Right lung (tissue), 10 donors: ENCODE results near the gene SRD5A2. TPM values are rescaled to one million over a fixed set of nuclear protein-coding genes. Genes with fewer than 3 reads are reported as not detected.

ENCODE experiments used
- DNase-seq, 2 donors: peaks; one replicate each; pipeline ENCODE4 v3.0.0-alpha.2; 2013
- long read RNA-seq, 8 donors: transcript quantifications; one replicate each; lab custom pipeline, GENCODE V29; 2026
- polyA plus RNA-seq, 5 donors: library from polyadenylated mRNA; unstranded; fragments of 120-200 nt; gene quantifications; one replicate each; pipeline versions ENCODE4 v1.2.1 to v1.2.3, GENCODE V29; 2013; ENCODE audit warnings: inconsistent platforms in 1 of 5, low replicate concordance in 1 of 5; ENCODE audit not compliant: insufficient read length in 5 of 5, insufficient read depth in 1 of 5

SRD5A2 gene, protein sequence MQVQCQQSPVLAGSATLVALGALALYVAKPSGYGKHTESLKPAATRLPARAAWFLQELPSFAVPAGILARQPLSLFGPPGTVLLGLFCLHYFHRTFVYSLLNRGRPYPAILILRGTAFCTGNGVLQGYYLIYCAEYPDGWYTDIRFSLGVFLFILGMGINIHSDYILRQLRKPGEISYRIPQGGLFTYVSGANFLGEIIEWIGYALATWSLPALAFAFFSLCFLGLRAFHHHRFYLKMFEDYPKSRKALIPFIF
- under 1 TPM; 0.05 to 0.82 (median 0.49) TPM for polyA plus RNA-seq
- long read RNA-seq, donor 1 = 0 reads
- long read RNA-seq, donor 2 = 0 reads
- long read RNA-seq, donor 3 = 0 reads
- long read RNA-seq, donor 4 = 0 reads
- long read RNA-seq, donor 5 = 0 reads
- long read RNA-seq, donor 6 = 0 reads
- long read RNA-seq, donor 7 = 0 reads
- long read RNA-seq, donor 8 = 0 reads

DNA sequence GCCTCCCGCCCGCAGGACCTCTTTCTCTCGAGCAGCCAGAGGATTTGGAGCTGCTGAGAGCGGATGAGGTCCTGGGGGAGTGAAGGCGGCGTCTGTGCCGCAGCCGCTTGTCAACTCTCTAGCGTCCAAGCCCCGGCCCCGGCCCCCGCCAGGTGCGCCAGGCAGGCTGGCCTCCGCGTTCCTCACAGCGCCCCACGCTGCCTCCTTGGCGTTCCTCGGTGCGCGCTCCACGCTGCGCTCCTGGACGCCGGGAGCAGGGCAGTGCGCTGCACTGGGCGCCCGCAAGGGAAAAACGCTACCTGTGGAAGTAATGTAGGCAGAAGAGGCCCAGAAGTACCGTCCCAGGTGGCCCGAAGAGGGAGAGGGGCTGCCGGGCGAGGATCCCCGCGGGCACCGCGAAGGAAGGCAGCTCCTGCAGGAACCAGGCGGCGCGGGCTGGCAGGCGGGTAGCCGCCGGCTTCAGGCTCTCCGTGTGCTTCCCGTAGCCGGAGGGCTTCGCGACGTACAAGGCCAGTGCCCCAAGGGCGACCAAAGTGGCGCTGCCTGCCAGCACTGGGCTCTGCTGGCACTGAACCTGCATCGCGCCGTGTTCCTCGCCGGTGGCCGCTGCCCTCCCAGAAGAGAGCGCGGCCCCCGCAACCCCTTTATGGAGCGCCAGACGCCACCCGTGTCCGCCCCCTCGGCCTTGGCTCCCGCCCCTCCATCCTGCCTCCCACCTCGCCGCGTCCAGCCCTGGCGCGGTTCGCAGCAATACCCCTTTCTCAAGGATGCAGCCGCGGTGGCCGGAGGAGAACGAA is at the start of gene SRD5A2:
TSS of gene SRD5A2 (minus strand) at position 618 of the 797 bp plus-strand sequence. CDS start at position 580, 38 bp downstream.
- no peak for DNase-seq

DNA sequence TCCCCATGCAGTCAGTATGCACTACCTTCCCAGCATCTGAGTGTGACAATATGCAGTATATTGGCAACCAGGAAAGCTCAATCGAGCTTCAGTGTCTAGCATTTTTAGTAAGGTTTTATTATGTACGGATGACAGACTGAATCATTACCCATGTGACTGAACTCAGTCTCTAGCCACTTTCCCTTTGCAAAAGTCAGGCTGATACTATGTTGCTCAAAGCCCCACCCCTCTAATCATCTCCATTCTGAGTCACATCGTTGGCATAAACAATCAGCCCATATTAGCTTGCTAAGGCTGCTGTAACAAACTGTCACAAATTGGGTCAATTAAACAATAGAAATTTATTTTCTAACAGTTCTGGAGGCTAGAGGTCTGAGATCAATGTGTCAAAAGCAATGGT is 25.8 kb upstream of the SRD5A2 start:
- DNase-seq = no peak

DNA sequence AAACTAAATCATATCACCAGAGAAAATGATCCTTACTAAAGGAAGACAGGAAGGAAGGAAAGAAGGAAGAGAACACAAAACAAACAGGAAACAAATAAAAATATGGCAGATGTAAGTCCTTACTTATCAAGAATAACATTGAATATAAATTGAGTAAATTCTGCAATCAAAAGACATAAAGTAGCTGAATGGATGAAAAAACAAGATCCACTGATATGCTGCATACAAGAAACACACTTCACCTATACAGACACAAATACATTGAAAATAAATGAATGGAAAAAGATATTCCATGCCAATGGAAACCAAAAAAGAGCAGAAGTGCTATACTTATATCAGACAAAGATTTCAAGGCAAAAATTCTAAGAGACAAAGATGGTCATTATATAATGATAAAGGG is 18.0 kb upstream of the SRD5A2 start:
- DNase-seq = no peak

DNA sequence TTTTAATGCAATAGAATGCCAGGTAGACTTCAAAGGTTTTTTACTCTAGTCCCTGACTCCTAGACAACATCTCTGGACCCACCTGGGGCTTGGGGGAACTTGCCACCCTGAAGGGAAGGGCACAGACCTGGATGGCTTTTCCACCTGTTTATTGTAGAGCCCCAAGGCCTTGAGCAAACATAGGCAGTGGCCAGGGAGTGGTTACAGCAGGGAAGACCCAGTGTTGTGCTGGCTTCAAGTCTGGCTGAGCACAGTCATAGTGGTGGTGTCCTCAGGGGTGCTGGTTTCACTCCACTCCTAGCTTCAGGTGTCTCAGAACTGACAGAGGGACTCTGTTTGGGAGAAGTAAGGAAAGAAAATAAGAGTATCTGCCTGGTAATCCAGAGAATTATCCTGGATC is 5.5 kb upstream of the SRD5A2 start:
- no peak for DNase-seq

DNA sequence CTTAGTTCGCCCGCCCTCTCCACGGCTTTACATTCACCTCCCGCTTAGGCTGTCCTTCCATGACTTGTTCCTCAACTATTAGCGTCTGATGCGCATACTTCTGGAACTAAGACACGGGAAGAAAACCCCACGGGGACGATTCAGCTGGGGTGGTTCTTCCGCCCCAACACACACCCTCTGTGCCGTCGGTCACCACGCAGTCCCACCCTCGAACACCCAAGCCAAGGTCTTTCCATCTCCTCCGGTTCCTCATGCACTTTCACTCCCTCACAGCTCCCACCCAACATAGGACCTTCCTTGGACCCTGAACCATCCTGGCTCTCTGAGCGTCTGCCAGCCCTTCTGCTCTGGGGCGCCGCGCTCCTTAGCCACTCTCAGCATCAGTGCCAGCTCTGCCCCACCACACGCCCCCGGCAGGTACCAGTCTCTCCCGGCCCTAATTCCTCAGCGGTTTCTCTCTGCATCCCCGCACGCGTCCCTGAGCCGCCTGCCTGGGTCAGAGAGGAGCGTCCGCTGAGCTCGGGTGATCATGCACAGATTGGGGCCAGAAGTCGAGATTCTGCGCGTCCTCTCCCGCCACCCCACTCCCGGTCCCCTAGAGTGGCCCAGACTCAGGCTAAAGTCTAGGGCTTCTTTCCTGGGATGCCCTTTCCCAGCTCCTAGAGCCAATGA is 522 bp upstream of the SRD5A2 start:
- DNase-seq = no peak

DNA sequence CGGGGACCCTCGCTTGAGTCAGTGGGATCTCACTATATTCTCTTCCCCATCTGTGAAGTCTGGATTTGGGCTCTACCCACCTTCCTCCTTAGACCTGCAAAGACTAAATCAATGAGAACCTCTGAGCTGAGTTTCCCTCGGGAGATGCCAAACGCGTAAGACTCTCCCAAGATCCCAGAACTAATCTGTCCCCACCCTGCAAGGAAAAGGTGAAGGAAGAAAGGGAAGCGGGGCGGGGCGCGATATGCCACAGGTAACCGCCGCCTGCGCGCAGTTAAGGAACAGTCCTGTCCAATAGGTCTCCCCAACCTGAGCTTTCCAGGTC is 780 bp downstream of the SRD5A2 start:
- DNase-seq = no peak

DNA sequence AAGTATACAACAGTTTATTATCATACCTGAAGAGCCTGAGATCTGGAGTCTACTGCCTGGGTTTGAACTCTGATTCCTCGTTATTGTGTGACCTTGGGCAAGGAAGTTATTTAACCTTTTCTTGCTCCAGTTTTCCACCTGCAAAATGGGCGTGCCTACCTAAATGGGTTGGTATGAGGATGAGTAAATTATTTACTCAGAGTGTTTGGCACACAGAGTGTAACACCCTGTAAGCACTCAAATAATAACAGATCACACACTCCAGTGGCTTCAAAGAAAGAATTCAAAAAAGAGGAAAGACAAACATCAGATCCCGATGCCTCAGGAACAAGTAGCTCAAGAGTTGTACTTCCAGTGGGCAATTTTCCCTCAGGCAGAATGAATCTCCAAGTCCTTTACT is 2.4 kb downstream of the SRD5A2 start:
- DNase-seq = no peak

DNA sequence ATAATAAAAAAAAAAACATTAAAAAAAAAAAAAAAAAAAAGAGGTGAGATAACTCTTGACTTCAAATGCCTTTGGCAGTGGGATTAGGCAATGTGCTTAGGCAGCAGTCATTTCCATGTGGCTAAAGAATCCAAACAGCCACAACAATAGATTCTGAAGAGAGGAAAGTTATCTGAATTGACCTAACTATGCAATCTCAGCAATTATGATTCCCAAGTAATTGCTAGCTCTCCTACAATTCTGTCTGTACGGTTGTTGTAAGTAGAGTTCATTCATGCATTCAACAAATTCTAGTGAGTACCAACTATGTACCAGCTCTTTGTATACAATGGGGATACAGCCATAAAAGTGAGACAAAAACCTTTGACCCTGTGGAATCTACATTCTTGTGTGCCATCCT is 3.6 kb downstream of the SRD5A2 start:
- no peak for DNase-seq

DNA sequence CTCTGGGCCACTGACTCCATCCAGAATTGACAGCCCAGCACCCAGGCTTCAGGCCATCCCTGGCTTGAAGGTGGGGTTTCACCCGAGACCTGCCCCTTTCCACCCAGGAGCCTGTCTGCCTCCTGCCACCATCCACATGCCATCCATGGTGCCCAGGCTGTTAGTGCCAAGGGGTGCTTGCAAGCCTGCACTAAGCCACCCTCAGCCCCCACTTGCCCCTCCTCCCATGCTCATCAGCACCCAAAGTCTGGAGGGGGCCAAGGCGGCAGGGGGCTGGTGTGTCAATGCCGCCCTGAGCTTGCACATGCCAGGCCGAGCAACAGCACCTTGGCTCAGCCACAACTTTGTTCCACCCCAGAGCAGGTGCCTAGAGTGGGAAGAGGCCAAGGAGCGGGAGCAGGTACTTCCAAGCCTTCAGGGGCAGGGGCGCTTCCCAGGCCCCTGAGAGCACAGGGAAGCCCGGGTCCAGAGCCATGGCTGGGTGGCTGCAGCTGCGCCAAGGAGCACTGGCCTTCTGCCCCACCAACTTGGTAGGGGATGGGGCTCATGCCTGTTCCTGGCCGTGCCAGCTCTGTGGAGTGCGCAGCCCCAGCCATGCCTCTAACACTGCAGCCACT is 12.0 kb downstream of the SRD5A2 start:
- DNase-seq = no peak

DNA sequence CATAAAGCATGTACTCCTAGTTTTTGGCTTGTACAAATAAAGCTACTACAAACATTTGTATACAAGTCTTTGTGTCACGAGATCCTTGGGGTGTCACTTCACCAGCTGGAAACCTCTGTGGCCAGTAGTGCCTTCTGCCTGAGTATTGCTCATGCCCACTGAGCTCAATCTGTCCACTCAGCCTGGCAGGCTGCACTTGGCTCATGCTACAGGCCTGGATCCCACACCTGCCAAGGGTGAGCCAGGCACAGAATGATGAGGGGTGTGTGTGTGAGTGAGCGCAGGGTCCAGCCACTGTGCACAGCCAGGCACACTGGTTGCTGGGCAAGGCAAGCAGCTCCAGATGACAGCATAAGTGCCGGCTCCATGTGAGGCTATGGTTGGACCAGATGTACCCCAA is 13.1 kb downstream of the SRD5A2 start:
- DNase-seq = no peak

DNA sequence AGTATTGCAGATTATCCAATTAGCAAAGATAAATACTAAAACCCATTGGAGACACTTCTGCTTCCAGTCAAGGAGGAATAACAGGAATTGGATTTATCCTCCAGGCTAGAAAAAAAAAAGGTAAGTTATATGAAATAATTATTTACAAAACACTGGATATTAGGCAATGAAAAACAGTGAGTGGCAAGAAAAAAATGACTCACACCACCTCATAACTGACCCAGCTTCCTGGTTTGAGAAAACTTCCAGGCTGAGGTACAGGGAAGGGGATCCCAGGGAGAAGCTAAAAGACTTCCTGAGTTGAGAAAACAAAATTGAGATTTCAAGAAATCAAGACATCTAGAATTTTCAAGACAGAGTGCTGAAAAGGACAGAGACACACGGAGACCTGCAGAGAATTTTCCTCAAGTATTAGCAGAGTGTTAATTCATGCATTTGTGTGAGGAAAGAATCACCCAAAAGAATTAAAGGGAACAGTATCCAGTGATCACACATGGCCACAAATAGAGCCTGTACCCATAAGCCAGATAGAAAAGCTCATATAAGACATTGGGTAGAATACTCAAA is 17.4 kb downstream of the SRD5A2 start:
- DNase-seq = no peak

DNA sequence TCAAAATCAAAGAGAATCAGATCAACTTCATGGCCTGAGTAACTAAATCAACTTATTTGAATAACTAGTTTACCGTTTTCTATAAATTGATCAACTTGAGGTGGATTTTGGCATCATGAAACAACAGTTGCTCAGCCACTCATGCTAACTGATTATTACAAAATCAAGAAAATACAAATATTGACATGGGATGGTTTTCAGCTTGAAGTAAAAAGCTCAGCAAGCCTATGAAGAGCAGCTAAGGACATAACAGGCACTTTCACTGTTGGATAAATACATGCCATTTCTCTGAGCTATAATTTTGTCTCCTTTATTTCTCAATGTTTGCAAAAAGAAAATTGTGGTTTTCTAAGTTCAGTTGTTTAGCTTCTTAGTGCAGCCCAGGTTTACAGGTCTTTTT is 18.9 kb downstream of the SRD5A2 start:
- no peak for DNase-seq

DNA sequence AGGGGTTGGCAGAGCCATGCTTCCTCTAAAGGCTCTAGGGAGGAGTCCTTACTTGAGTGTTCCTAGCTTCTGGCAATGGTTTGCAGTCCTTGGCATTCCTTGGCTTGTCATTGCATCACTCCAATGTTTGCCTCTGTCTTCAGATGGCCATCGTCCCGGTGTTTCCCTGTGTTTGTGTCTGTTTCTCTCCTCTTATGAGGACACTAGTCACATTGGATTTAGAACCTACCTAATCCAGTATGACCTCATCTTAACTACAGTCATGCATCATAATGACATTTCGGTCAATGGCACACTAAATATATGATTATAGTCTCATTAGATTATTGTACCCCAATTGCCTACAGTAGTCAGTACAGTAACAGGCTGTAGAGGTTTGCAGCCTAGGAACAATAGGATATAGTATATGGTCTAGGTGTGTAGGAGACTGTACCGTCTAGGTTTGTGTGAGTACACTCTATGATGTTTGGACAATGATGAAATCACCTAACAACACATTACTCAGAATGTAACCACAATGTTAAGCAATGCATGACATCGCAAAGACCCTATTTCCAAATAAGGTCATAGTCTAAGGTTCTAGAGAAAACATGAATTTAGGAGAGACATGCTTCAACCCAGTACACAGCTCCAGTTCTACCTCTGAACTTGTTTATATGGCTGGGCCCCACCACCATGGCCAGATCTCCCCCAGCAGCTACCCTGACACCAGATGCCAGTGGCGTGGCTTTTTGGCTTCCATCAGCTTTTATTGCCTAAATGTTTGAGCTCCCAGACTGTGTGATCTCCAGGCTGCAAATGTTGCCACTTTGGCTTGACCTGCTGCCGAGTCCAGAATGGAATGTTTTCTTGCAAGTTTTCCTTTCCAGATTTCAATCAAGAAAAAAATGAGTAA is 22.1 kb downstream of the SRD5A2 start:
- no peak for DNase-seq

DNA sequence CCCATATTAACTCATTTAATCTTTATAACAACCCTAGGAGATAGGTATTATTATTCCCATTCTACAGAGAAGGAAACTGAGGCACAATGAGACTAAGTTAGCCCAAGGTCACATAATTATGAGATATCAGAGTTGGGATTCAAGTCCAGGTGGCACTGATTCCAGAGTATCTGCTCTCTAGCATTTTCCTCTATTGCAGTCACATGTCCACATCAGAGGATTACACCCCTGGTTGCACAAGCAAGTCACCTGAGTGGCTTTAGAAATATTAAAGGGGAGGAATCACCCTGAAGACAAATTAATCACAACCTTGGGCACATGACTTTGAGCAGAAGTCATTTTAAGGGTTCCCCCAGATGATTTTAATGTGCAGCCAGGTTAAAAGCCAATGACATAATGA is 23.8 kb downstream of the SRD5A2 start:
- DNase-seq = no peak

DNA sequence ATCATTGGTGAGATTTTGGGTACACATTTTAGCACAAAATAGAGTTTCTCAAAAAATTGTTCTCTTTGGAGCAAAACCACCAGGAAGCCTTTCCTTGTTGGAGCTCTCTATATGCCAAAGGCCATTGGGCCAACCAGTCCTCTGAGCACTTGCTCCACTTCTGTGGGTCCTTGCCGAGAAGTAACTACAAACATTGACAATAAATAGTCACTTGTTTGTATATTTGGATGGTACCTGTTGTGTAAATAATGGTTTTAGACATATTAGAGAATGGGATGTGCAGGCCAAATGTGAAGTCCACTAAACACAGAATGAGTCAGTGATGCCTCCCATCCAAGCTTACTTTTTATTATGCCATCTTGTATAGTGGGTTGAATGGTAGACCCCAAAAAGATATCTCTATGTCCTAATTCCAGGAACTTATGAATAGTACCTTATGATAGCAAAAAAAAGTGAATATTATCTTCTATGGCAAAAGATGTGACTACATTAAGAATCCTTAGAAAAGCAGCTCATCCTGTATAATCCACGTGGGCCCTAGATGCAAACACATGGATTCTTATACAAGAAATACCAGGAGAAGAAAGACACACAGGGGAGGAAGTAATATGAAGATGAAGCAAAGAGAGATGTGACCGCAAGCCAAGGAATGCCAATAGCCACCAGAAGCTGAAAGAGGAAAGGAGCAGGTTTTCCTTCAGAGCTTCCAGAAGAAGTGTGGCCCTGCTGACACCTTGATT is 24.6 kb downstream of the SRD5A2 start:
- DNase-seq = no peak

DNA sequence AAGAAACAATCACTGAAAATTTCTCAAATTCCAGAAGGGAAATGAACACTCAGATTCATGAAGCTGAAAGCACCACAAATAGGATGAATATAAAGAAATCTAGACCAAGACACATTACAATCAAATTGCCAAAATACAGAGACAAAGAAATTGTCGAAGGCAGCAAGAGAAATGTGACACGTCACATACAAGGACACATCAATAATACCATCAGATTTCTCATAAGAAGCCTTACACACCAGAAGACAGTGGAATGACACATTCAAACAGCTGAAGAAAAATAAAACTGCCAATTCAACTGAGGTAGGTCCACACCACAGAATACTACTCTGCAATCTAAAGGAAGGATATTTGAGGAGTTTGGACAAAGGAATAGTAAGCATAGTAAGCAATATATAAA is 27.4 kb downstream of the SRD5A2 start:
- no peak for DNase-seq

DNA sequence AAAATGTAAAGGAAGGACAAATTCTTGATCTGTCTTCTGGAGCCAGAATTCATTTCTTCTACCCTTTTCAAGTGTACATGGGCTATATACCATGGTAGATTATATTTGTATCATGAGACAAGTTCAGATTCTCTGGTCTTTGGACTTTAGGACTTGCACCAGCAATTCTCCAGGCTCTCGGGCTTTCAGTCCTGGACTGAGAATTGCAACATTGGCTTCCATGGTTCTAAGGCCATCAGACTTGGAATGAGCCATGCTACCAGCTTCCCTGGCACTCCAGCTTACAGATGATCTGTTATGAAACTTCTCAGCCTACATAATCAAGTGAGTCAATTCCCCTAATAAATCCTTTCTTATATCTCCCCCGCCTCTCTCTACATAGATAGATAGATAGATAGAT is 33.3 kb downstream of the SRD5A2 start:
- DNase-seq = no peak

DNA sequence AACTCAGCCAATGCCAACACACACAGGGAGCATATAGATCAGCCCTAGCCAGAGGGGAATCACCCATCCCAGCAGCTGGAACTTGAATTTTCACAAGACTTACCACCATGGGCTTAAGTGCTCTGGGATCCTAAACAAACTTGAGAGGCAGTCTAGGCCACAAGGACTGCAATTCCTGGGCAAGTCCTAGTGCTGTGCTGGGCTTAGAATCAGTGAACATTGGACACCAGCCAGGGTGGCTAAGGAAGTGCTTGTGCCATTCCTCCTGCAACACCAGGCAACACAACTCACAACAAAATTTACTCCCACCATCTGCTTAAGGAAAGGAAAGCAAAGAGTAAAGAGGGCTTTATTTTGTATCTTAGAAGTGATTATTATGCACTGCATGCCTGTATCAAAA is 38.9 kb downstream of the SRD5A2 start:
- DNase-seq = no peak

DNA sequence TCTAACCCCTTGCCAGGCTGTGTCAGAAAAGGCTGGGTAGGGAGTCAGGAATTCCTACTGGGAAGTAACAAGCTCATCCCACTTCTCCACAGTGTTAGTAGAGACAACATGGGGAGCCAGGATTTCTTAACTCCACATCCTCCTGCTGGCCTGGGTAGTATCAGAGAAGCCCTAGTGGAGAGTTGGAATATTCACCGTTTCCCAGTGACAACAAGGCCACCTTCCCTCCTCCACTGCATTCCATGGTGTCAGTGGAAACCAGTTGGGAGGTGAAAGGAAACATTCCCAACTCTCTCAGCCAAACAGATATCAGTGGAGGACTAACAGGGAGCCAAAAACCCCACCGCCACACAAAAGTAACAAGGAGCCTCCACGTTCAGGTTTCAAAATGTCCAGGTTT is 41.2 kb downstream of the SRD5A2 start:
- no peak for DNase-seq

DNA sequence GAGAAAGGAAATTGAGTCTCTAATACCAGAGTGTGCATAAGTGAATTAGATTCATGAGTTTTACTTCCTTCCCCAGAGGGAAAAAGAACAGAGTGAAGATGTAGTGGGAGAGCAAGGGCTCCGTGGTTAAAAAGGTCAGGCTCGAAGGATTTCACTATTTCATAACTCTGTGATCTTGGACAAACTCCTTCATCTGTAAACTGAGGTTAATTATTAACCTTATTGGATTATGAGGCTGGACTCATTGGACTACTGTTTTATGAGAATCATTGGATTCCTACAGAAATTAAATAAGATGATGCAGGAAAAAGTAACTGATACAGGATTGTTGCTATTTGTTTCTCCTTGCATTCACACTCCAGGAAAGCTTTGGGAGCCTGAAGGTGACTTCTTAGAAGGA is 45.0 kb downstream of the SRD5A2 start:
- DNase-seq = no peak
